IMR-90 (cell line): ENCODE measurements around the gene TLNRD1.

Experiments used
- MAFK ChIP-seq: IDR thresholded peaks from 2 replicates; pipeline ENCODE4 v1.6.1; 2012; ENCODE audit warnings: low read depth, low read length, improper control_type of control experiment
- MXI1 ChIP-seq: IDR thresholded peaks from 2 replicates; pipeline ENCODE4 v1.6.1; 2012; ENCODE audit warnings: low read depth, mild to moderate bottlenecking, low read length, moderate library complexity, borderline replicate concordance
- TF ChIP-seq, protein P1 (sequence below): conservative IDR thresholded peaks from 2 replicates; pipeline ENCODE4 v1.5.1; 2012; ENCODE audit warnings: mild to moderate bottlenecking, low read depth, low read length, improper control_type of control experiment

GRCh38 chr15:80978685-80979329 is 21.9 kb upstream of the TLNRD1 start:
- TF ChIP-seq MAFK (no peak), MXI1 (no peak)
- TF ChIP-seq, protein P1, sequence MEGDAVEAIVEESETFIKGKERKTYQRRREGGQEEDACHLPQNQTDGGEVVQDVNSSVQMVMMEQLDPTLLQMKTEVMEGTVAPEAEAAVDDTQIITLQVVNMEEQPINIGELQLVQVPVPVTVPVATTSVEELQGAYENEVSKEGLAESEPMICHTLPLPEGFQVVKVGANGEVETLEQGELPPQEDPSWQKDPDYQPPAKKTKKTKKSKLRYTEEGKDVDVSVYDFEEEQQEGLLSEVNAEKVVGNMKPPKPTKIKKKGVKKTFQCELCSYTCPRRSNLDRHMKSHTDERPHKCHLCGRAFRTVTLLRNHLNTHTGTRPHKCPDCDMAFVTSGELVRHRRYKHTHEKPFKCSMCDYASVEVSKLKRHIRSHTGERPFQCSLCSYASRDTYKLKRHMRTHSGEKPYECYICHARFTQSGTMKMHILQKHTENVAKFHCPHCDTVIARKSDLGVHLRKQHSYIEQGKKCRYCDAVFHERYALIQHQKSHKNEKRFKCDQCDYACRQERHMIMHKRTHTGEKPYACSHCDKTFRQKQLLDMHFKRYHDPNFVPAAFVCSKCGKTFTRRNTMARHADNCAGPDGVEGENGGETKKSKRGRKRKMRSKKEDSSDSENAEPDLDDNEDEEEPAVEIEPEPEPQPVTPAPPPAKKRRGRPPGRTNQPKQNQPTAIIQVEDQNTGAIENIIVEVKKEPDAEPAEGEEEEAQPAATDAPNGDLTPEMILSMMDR = no peak
